Tongue (tissue), 2 donors: ENCODE results near the gene NAA10. TPM values are rescaled to one million over a fixed set of nuclear protein-coding genes. Genes with fewer than 3 reads are reported as not detected.

Experiments used
- DNase-seq: peaks from one replicate; pipeline ENCODE4 v3.0.0-alpha.2; 2015
- total RNA-seq: library from RNA; depleted of rRNA; stranded (reverse); fragments of >200 nt; gene quantifications from one replicate; pipeline ENCODE4 v1.2.3, GENCODE V29; 2014

NAA10 gene
- total RNA-seq, 1 donor from 2014 or later = 47.8 TPM

- DNase-seq = peak; percentile 98
Observed at GRCh38 chrX:153927922-153928760, 6.7 kb downstream of the NAA10 start.

- no peak for DNase-seq
Observed at GRCh38 chrX:153927672-153927921, 7.2 kb downstream of the NAA10 start.

GRCh38 chrX:153926858-153927671 lies 7.8 kb downstream of the NAA10 start:
- DNase-seq = peak; percentile 80

- DNase-seq = no peak
Observed at GRCh38 chrX:153926552-153926857, 8.3 kb downstream of the NAA10 start.

GRCh38 chrX:153925739-153926551 lies 8.9 kb downstream of the NAA10 start, which contains the start of gene ARHGAP4:
Gene ARHGAP4 (minus strand): TSS chrX:153926264. CDS start chrX:153926202, 62 bp downstream.
- no peak for DNase-seq

- no peak for DNase-seq
Observed at GRCh38 chrX:153925387-153925738, 9.5 kb downstream of the NAA10 start.

GRCh38 chrX:153924149-153924861 lies 10.5 kb downstream of the NAA10 start:
- DNase-seq = no peak

- peak; percentile 76 for DNase-seq
Observed at GRCh38 chrX:153922932-153923857, 11.6 kb downstream of the NAA10 start.

- DNase-seq = peak; percentile 47
Observed at GRCh38 chrX:153921511-153922446, 13.1 kb downstream of the NAA10 start.

- DNase-seq = no peak
Observed at GRCh38 chrX:153921070-153921469, 13.8 kb downstream of the NAA10 start.

- no peak for DNase-seq
Observed at GRCh38 chrX:153920546-153920945, 14.3 kb downstream of the NAA10 start.

GRCh38 chrX:153919281-153919680 lies 15.6 kb downstream of the NAA10 start:
- DNase-seq = no peak

GRCh38 chrX:153917869-153918268 lies 17.0 kb downstream of the NAA10 start:
- no peak for DNase-seq

GRCh38 chrX:153913701-153914100 lies 21.1 kb downstream of the NAA10 start:
- DNase-seq = no peak

- DNase-seq = no peak
Observed at GRCh38 chrX:153913211-153913610, 21.6 kb downstream of the NAA10 start.

GRCh38 chrX:153911798-153912197 lies 23.0 kb downstream of the NAA10 start:
- no peak for DNase-seq

GRCh38 chrX:153910446-153910845 lies 24.4 kb downstream of the NAA10 start:
- DNase-seq = no peak

- no peak for DNase-seq
Observed at GRCh38 chrX:153909980-153910360, 24.9 kb downstream of the NAA10 start.

GRCh38 chrX:153909024-153909979 lies 25.5 kb downstream of the NAA10 start:
- DNase-seq = no peak
